NB4 (cell line): Measurements from ENCODE around the gene BIRC3.

Experiments used
- POLR2A ChIP-seq: IDR thresholded peaks from 2 replicates; pipeline ENCODE4 v1.6.1; 2011; ENCODE audit warnings: mild to moderate bottlenecking; ENCODE audit not compliant: insufficient read length; ENCODE audit errors: extremely low read depth
- TF ChIP-seq, protein P1 (sequence below): IDR thresholded peaks from one replicate; pipeline ENCODE4 v1.5.1; 2012; ENCODE audit warnings: low read depth, low read length
- TF ChIP-seq, protein P2 (sequence below): IDR thresholded peaks from 2 replicates; pipeline ENCODE4 v1.6.1; 2011; ENCODE audit warnings: low read depth, low read length

DNA sequence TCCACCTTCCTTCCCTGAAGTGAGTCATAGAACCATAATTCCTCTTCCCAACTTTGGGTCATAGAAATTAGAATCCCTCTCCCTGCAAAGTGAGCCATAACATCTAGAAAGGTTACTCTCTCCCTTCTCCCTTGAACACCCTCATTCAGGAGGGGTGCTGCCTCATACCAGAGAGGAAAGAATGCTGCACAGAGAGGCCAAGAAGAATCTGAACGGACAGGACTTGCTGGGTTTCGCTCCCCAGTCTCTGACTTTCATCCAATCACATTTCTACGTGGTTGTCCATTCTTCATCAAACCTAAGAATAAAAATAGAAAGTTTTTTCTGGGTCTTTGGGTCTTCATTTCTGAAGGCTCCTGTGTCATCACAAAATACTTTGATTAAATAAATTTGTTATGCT lies 31.0 kb upstream of the BIRC3 start:
- TF ChIP-seq, protein P1, sequence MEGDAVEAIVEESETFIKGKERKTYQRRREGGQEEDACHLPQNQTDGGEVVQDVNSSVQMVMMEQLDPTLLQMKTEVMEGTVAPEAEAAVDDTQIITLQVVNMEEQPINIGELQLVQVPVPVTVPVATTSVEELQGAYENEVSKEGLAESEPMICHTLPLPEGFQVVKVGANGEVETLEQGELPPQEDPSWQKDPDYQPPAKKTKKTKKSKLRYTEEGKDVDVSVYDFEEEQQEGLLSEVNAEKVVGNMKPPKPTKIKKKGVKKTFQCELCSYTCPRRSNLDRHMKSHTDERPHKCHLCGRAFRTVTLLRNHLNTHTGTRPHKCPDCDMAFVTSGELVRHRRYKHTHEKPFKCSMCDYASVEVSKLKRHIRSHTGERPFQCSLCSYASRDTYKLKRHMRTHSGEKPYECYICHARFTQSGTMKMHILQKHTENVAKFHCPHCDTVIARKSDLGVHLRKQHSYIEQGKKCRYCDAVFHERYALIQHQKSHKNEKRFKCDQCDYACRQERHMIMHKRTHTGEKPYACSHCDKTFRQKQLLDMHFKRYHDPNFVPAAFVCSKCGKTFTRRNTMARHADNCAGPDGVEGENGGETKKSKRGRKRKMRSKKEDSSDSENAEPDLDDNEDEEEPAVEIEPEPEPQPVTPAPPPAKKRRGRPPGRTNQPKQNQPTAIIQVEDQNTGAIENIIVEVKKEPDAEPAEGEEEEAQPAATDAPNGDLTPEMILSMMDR: no peak
- TF ChIP-seq POLR2A: no peak
- TF ChIP-seq, protein P2, sequence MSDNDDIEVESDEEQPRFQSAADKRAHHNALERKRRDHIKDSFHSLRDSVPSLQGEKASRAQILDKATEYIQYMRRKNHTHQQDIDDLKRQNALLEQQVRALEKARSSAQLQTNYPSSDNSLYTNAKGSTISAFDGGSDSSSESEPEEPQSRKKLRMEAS: no peak
